DMS153 (cell line): ENCODE results near the gene KIAA0753.

Experiments
- DNase-seq: peaks from one replicate; lab custom pipeline; 2025; lab: John Stamatoyannopoulos, UW

The KIAA0753 gene

GRCh38 chr17:6641247-6641863 lies 844 bp upstream of the KIAA0753 start:
- DNase-seq = no peak

- DNase-seq = no peak
Measured at GRCh38 chr17:6639586-6640535, 650 bp downstream of the KIAA0753 start.

- no peak for DNase-seq
Measured at GRCh38 chr17:6639014-6639585, 1.4 kb downstream of the KIAA0753 start.

GRCh38 chr17:6638046-6638908 lies 2.2 kb downstream of the KIAA0753 start:
- no peak for DNase-seq

- DNase-seq = no peak
Measured at GRCh38 chr17:6637458-6637840, 3.1 kb downstream of the KIAA0753 start.

- no peak for DNase-seq
Measured at GRCh38 chr17:6636616-6637457, 3.7 kb downstream of the KIAA0753 start.

GRCh38 chr17:6636105-6636504 lies 4.4 kb downstream of the KIAA0753 start:
- no peak for DNase-seq

- DNase-seq = no peak
Measured at GRCh38 chr17:6633263-6633662, 7.2 kb downstream of the KIAA0753 start.

GRCh38 chr17:6632530-6632929 lies 8.0 kb downstream of the KIAA0753 start:
- DNase-seq = no peak

GRCh38 chr17:6630390-6630789 lies 10.1 kb downstream of the KIAA0753 start:
- DNase-seq = no peak

GRCh38 chr17:6627019-6627418 lies 13.5 kb downstream of the KIAA0753 start:
- no peak for DNase-seq

GRCh38 chr17:6626616-6627015 lies 13.9 kb downstream of the KIAA0753 start:
- DNase-seq = no peak

- DNase-seq = no peak
Measured at GRCh38 chr17:6623941-6624340, 16.6 kb downstream of the KIAA0753 start.

GRCh38 chr17:6611231-6611630 lies 29.3 kb downstream of the KIAA0753 start:
- DNase-seq = no peak

- DNase-seq = no peak
Measured at GRCh38 chr17:6610011-6610410, 30.5 kb downstream of the KIAA0753 start.

GRCh38 chr17:6608321-6608720 lies 32.2 kb downstream of the KIAA0753 start:
- no peak for DNase-seq

- no peak for DNase-seq
Measured at GRCh38 chr17:6605142-6605541, 35.4 kb downstream of the KIAA0753 start.

GRCh38 chr17:6603744-6604325 lies 36.7 kb downstream of the KIAA0753 start:
- DNase-seq = no peak

- no peak for DNase-seq
Measured at GRCh38 chr17:6602141-6602540, 38.4 kb downstream of the KIAA0753 start.

GRCh38 chr17:6599364-6599763 lies 41.1 kb downstream of the KIAA0753 start:
- DNase-seq = no peak

- DNase-seq = no peak
Measured at GRCh38 chr17:6597727-6598126, 42.8 kb downstream of the KIAA0753 start.
